GM18867 (cell line): Measurements from ENCODE around the gene SLC17A4.
"Not testable (repeated sequence)": the region's sequence is repeated elsewhere in the genome, so short reads cannot be mapped to it uniquely, and the experiment has no call there.

ENCODE experiments used
- ATAC-seq: cut with Tn5 transposase; IDR thresholded peaks from one replicate; pipeline ENCODE4 v1.9.1; 2021; ENCODE audit warnings: mild to moderate bottlenecking, moderate library complexity; ENCODE audit not compliant: unreplicated experiment

SLC17A4 gene

GRCh38 chr6:25754535-25754934 lies at the start of gene SLC17A4:
Gene SLC17A4 (plus strand): TSS chr6:25754742. CDS start chr6:25761963, 7,221 bp downstream.
- ATAC-seq = no peak

- no peak for ATAC-seq
These were observed 48.1 kb upstream of the SLC17A4 start for GRCh38 chr6:25706314-25707014.

- ATAC-seq = no peak
These were observed 44.8 kb upstream of the SLC17A4 start for GRCh38 chr6:25709761-25710160.

GRCh38 chr6:25710287-25710686 lies 44.3 kb upstream of the SLC17A4 start:
- no peak for ATAC-seq

GRCh38 chr6:25713824-25714223 lies 40.7 kb upstream of the SLC17A4 start:
- no peak for ATAC-seq

GRCh38 chr6:25714765-25715164 lies 39.8 kb upstream of the SLC17A4 start:
- no peak for ATAC-seq

GRCh38 chr6:25715794-25716193 lies 38.7 kb upstream of the SLC17A4 start:
- ATAC-seq = no peak

- ATAC-seq = no peak
These were observed 36.4 kb upstream of the SLC17A4 start for GRCh38 chr6:25717866-25718740.

- ATAC-seq = no peak
These were observed 28.2 kb upstream of the SLC17A4 start for GRCh38 chr6:25726122-25726911.

GRCh38 chr6:25727028-25727427 lies 27.5 kb upstream of the SLC17A4 start:
- no peak for ATAC-seq

GRCh38 chr6:25730907-25731306 lies 23.6 kb upstream of the SLC17A4 start:
- ATAC-seq = no peak

- ATAC-seq = no peak
These were observed 22.8 kb upstream of the SLC17A4 start for GRCh38 chr6:25731721-25732120.

GRCh38 chr6:25732468-25733198 lies 21.9 kb upstream of the SLC17A4 start:
- ATAC-seq = no peak

- no peak for ATAC-seq
These were observed 19.3 kb upstream of the SLC17A4 start for GRCh38 chr6:25735261-25735660.

- no peak for ATAC-seq
These were observed 10.7 kb upstream of the SLC17A4 start for GRCh38 chr6:25743868-25744267.

- no peak for ATAC-seq
These were observed 8.7 kb upstream of the SLC17A4 start for GRCh38 chr6:25745836-25746235.

- ATAC-seq = no peak
These were observed 7.6 kb upstream of the SLC17A4 start for GRCh38 chr6:25746968-25747367.

- no peak for ATAC-seq
These were observed 7.1 kb upstream of the SLC17A4 start for GRCh38 chr6:25747477-25747876.

- no peak for ATAC-seq
These were observed 6.5 kb upstream of the SLC17A4 start for GRCh38 chr6:25748049-25748448.

- not testable (repeated sequence) for ATAC-seq
These were observed 5.7 kb upstream of the SLC17A4 start for GRCh38 chr6:25748601-25749517.
